ENCODE data around the gene HOXD9. TPM values are rescaled to one million over a fixed set of nuclear protein-coding genes. Genes with fewer than 3 reads are reported as not detected.

Gene HOXD9
- polyA plus RNA-seq, 1 of the 3 experiments (the other 2 are of a cell fraction) = 4.8 TPM

DNA sequence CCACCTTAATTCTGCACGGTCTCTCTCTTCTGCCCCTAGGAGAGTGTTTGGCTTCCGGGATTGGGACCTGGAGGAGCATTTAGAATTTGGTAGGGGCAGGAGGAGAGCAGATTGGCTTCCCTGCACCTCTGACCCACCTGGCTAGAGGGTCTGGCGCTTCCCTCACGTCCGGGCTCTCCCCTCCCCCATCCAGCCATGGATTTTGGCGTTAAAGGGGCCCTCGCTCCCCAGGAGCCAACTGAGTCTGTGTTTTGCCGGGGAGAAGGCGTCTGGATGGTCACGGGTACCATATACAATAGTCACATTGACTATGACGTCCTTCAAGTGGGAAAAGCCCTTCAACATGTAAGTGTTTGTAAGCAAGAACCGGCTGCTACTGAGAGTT lies 41.1 kb downstream of the HOXD9 start (continued):
- no peak for TF ChIP-seq FOXJ3 (CRISPR knock-in tag; IDR thresholded peaks at IDR 0.05)
- no peak for TF ChIP-seq JUND (IDR thresholded peaks at IDR 0.05)
- TF ChIP-seq GABPA (IDR thresholded peaks at IDR 0.05; ENCODE audit: low read depth) = no peak

DNA sequence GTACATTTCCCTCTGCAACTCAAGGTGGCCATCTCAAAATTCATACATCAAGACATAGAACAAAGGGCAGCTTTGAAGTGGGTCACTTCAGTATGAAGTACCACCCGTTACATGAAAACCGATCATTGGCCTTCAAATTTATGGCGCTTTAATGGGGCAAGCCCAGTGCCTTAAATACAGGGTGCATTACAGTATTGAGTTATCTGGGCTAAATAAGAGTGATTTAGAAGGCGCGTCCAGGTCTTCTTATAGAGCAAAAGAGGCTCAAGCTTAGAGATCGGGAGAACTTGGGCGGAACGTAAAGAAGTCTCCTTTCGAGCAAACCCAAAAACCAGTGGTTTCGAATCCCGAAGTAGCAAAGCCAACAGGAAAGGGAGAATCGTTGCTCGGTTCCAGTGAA lies 41.7 kb downstream of the HOXD9 start:
- H3K27ac ChIP-seq (ENCODE audit: low read depth in 2 of 2, low read length in 1 of 2) = no peak overlapping the region
- no peaks in the 10 kb centered on the region for H3F3A ChIP-seq (replicated peaks; ENCODE audit: insufficient read depth)
- H3K4me1 ChIP-seq (ENCODE audit: control insufficient read depth in 1 of 2, insufficient read depth in 2 of 2, low read depth in 1 of 2, low read length in 1 of 2) = peaks cover 0 to 3% of the 10 kb centered on the region in 2 experiments; a peak in 1 of 4 replicates
- H2AFZ ChIP-seq (ENCODE audit: low read depth) = no peak overlapping the region
- TF ChIP-seq RFX5 (IDR thresholded peaks at IDR 0.05; ENCODE audit: low read length) = no peak
- TF ChIP-seq JUND (IDR thresholded peaks at IDR 0.05) = no peak
- no peak for TF ChIP-seq MEF2A (IDR thresholded peaks at IDR 0.05; ENCODE audit: borderline replicate concordance, low read depth)
- TF ChIP-seq, protein P1, sequence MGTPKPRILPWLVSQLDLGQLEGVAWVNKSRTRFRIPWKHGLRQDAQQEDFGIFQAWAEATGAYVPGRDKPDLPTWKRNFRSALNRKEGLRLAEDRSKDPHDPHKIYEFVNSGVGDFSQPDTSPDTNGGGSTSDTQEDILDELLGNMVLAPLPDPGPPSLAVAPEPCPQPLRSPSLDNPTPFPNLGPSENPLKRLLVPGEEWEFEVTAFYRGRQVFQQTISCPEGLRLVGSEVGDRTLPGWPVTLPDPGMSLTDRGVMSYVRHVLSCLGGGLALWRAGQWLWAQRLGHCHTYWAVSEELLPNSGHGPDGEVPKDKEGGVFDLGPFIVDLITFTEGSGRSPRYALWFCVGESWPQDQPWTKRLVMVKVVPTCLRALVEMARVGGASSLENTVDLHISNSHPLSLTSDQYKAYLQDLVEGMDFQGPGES (IDR thresholded peaks at IDR 0.05; ENCODE audit: low read depth, low read length) = no peak
- no peak for TF ChIP-seq CHD2 (IDR thresholded peaks at IDR 0.05; ENCODE audit: low read length, partially characterized antibody)
- no peak for TF ChIP-seq FOSL2 (IDR thresholded peaks at IDR 0.05; ENCODE audit: borderline replicate concordance, low read depth)
- TF ChIP-seq TAF1 (IDR thresholded peaks at IDR 0.05; ENCODE audit: borderline replicate concordance, low read depth, low read length) = no peak
- no peak for TF ChIP-seq FOXJ3 (CRISPR knock-in tag; IDR thresholded peaks at IDR 0.05)
- TF ChIP-seq, protein P2, sequence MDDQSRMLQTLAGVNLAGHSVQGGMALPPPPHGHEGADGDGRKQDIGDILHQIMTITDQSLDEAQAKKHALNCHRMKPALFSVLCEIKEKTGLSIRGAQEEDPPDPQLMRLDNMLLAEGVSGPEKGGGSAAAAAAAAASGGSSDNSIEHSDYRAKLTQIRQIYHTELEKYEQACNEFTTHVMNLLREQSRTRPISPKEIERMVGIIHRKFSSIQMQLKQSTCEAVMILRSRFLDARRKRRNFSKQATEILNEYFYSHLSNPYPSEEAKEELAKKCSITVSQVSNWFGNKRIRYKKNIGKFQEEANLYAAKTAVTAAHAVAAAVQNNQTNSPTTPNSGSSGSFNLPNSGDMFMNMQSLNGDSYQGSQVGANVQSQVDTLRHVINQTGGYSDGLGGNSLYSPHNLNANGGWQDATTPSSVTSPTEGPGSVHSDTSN (IDR thresholded peaks at IDR 0.05) = no peak
- no peak for TF ChIP-seq TCF12 (IDR thresholded peaks at IDR 0.05)
- TF ChIP-seq GATA2 (CRISPR knock-in tag; IDR thresholded peaks at IDR 0.05) = no peak
- TF ChIP-seq RCOR1 (IDR thresholded peaks at IDR 0.05; ENCODE audit: low read length) = no peak
- no peak for TF ChIP-seq SIN3A (IDR thresholded peaks at IDR 0.05; ENCODE audit: borderline replicate concordance, low read depth, low read length)
- TF ChIP-seq, protein P3, sequence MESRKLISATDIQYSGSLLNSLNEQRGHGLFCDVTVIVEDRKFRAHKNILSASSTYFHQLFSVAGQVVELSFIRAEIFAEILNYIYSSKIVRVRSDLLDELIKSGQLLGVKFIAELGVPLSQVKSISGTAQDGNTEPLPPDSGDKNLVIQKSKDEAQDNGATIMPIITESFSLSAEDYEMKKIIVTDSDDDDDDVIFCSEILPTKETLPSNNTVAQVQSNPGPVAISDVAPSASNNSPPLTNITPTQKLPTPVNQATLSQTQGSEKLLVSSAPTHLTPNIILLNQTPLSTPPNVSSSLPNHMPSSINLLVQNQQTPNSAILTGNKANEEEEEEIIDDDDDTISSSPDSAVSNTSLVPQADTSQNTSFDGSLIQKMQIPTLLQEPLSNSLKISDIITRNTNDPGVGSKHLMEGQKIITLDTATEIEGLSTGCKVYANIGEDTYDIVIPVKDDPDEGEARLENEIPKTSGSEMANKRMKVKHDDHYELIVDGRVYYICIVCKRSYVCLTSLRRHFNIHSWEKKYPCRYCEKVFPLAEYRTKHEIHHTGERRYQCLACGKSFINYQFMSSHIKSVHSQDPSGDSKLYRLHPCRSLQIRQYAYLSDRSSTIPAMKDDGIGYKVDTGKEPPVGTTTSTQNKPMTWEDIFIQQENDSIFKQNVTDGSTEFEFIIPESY (IDR thresholded peaks at IDR 0.05; ENCODE audit: borderline replicate concordance, low read depth) = no peak
- no peak for TF ChIP-seq NRF1 (IDR thresholded peaks at IDR 0.05; ENCODE audit: low read depth, low read length)
- TF ChIP-seq GABPA (IDR thresholded peaks at IDR 0.05; ENCODE audit: low read depth) = no peak
- TF ChIP-seq, protein P4, sequence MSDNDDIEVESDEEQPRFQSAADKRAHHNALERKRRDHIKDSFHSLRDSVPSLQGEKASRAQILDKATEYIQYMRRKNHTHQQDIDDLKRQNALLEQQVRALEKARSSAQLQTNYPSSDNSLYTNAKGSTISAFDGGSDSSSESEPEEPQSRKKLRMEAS (IDR thresholded peaks at IDR 0.05; ENCODE audit: low read depth) = no peak
- no peak for TF ChIP-seq ELF1 (IDR thresholded peaks at IDR 0.05)
- TF ChIP-seq FOXM1 (IDR thresholded peaks at IDR 0.05; ENCODE audit: low read depth) = no peak
- no peak overlapping the region for H3K9ac ChIP-seq
- ChIA-PET CTCF (interaction anchor here (1.2 to 1.7 kb wide), 2 partner anchors 48 to 390 kb away, joined by 3 to 4 read pairs; no protein-coding TSS in a partner anchor), POLR2A (no interaction called here)
- H3K79me2 ChIP-seq (ENCODE audit: insufficient read depth) = no peaks in the 10 kb centered on the region
- H4K20me1 ChIP-seq (ENCODE audit: insufficient read depth) = no peaks in the 10 kb centered on the region
- H3K9me3 ChIP-seq = no peaks in the 10 kb centered on the region
- no peaks in the 10 kb centered on the region for H3K27me3 ChIP-seq (ENCODE audit: insufficient read depth)
- H3K36me3 ChIP-seq (replicated peaks in 1 of 2; ENCODE audit: control insufficient read depth in 1 of 2, insufficient read depth in 2 of 2, low read length in 1 of 2) = peaks cover 0 to 3% of the 10 kb centered on the region in 2 experiments
- WGBS (ENCODE audit: low lambda C conversion rate) = 95% methylated on average over 13 of the region's 13 CpGs
- no peaks in the 10 kb centered on the region for H3K9me2 ChIP-seq
- H3K4me3 ChIP-seq (ENCODE audit: low read depth in 2 of 2, low read length in 1 of 2) = no peak overlapping the region
- no peak overlapping the region for H3K4me2 ChIP-seq
- DNase-seq = no peak
